ENCODE measurements around the gene ADCY9. TPM values are rescaled to one million over a fixed set of nuclear protein-coding genes. Genes with fewer than 3 reads are reported as not detected.

ADCY9 gene
- total RNA-seq, 2 donors from 2014 or later, result 27.2 to 32.7 TPM

DNA sequence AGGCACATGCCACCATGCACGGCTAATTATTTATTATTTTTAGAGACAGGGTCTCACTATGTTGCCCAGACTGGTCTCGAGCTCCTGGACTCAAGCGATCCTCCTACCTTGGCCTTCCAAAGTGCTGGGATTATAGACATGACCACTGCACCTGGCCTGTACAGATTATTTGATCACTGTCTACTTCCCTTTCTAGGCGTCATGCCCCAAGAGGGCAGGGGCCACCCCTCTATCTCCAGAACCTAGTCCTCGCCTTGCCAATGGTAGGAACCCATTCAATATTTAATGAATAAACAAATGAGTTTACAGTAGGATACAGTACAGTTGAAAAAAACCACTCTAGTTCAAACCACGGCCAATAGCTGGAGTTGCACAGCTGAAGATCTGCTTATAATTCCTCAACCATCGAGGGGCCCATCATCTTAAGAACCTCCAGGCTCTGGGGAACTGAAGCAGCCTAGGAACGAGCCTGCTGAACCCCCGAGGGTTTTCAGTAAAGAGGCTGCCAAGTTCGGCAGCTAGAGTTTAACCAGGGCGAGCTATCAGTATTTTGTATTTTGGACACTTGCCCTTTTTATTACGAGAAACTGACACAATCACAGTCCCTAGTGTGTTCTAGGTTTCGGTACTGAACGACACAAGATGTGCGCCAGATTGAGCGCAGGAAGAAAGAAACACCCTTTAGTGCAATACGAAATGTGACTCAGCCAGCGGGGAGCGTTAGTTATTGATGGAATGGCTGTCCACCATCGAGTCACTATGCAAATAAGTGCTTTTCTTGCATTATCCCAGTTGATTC lies 14.6 kb downstream of the ADCY9 start:
- intact Hi-C loops (cut with DNase I, micrococcal nuclease), result no loop called here
- no peak for DNase-seq
- ATAC-seq, result no peak

DNA sequence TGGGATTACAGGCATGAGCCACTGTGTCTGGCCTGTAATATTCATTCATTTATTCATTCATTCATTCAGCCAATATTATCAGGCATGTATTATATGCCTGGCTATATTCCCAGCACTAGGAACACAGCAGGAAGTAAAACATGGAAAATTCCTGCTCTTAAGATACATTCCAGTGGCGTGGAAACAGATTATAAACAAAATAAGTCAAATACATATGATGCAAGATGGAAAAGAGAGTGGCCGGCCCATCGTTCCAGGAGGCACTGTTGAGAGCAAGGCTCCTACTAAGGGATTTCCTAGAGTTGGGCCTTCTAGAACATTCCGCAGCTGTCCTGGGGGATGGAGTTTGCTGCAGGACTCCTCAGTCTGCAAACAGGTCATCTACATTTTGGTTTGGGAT lies 17.7 kb downstream of the ADCY9 start:
- no peak for DNase-seq
- ATAC-seq, result peak; percentile 36
- intact Hi-C loops (cut with DNase I, micrococcal nuclease), result no loop called here

DNA sequence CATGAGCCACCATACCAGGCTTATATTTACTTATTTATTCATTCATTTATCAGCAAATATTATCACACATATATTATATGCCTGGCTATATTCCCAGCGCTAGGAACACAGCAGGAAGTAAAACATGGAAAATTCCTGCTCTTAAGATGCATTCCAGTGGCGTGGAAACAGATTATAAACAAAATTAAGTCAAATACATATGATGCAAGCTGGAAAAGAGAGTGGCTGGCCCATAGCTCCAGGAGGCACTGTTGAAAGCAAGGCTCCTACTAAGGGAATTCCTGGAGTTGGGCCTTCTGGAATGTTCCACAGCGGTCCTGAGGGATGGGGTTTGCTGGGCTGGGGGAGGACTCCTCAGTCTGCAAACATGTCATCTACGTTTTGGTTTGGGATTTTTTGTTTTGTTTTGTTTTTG lies 18.4 kb downstream of the ADCY9 start:
- no peak for DNase-seq
- intact Hi-C loops (cut with DNase I, micrococcal nuclease), result no loop called here
- ATAC-seq, result peak; percentile 28

DNA sequence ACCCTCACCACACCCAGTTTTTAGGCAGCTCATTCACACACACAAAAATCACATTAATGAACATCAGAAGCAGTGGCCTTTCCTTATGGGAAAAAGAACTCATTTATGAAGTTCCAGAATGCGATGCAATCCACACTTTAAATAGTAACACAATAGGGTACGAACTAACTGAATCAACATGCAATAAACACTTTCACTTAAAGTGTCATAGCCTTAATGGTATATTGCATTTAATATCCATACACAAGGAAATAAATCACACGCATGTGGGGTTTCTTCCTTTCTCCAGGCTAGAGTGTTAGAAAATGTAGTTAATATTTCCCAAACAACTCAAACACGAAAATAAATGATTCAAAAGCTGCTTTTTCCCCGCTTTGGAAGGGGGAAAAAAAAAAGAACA lies 19.7 kb downstream of the ADCY9 start:
- DNase-seq, result no peak
- ATAC-seq, result peak; percentile 40
- intact Hi-C loops (cut with DNase I, micrococcal nuclease), result no loop called here

DNA sequence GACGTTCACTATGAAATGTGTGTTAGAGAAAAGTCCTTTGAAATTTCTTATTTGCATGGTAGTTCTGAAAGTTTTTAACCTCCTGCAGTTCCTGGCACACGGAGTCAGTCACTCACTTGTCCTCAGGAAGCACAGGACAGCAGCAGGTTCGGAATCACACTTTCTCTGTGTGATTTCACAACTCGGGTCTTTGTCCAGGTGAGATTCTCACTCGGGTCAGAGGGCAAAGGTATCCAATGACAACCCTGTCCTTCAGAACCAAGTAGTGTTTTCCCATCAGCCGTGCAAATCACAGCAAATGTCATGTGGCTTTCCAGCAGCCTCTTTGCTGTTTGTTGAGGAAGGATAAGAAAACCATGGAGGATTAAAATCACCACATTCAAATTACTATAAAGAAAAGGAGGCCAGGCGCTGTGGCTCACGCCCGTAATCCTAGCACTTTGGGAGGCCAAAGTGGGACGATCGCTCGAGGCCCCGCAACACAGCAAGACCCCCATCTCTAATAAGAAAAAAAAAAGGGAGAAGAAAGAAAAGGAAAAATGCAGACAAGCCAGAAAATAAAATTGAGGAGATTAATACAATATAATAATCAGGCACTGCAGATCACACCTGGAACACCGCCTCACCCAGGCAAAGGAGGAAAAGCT lies 22.0 kb downstream of the ADCY9 start:
- no peak for ATAC-seq
- intact Hi-C loops (cut with DNase I, micrococcal nuclease), result no loop called here
- no peak for DNase-seq

DNA sequence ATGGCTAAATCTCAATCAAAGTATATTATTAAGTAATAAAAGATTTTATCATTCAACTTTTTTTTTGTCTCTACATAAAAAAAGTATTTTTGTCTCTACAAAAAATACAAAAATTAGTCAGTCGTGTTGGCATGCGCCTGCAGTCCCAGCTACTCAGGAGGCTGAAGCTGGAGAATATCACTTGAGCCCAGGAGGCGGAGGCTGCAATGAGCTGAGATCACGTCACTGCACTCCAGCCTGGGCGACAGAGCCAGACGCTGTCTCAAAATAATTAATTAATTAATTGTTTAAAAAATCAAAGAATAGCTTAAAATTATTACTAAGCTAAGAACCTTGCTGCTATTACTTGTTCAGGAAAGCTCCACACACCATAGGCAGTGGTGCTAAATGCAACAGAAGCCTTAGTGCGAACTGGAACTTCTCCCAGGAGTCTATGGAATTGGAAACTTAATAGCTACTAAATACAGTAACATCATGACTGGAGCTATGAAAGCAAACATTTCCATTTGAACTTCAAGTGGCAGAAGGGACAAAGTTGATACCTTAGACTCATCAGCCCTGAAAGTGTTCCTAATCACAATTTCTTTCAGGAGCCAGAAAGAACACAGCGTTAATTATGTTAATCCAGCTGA lies 22.6 kb downstream of the ADCY9 start:
- no peak for DNase-seq
- no peak for ATAC-seq
- intact Hi-C loops (cut with DNase I, micrococcal nuclease), result no loop called here

DNA sequence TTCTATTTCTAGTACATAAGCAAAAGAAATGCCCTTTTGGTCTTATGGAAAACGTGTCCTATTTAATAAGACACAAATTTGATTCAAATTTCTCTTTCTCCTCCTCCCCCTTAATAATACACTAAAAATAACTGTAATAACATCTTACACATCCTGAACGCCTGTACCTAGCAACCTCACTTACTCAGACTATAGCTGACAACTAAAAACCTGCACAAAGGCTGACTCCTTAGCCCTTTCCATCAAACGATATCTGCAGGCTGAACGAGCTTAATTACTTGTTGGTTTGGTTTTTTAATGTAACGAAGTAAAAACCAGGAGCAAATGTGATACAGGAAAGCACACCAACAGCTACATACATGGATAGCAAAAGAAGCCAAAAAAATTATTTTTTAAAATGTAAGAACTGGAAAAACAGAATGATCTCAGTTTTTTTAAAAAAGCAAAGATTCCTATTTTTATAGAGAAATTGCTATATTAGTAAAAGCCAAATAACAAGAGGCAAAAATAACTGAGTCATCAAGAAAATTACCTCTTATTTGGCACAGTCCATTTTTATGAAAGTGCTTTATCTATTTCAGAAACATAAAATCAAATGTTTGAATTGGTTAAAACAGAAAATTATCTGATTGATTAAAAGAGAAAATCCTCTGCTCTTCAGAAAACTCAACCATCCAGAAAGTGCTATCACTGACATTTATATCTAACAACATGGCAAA lies 23.5 kb downstream of the ADCY9 start:
- intact Hi-C loops (cut with DNase I, micrococcal nuclease), result no loop called here
- DNase-seq (no peak), ATAC-seq (no peak)

DNA sequence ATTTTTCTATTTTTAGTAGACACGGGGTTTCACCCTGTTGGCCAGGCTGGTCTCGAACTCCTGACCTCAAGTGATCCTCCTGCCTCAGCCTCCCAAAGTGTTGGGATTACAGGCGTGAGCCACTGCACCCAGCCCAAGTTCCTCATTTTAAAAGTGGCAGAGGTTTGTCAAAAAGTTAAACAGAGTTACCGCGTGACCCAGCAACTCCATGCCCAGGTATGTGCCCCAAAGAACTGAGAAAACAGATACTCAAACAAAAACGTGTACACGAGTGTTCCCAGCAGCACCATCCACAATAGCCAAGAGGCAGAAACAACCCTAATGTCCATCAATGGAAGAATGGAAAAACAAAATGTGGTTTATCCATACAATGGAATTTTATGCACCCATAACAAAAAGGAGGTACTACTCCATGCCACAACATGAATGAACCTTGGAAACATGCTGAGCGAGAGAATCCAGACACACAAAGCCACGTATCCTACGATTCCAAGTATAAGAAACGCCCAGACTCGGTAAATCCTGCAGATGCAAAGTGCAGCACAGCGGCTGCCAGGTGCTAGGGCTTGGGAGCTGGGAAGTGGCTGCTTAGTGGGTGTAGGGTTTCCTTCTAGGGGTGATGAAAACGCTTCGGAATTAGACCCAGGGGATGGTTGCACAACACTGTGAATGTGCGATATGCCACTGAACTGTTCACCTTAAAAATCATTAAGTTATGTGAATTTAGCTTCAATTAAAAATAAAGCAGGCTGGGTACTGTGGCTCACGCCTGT lies 24.8 kb downstream of the ADCY9 start:
- ATAC-seq, result no peak
- no peak for DNase-seq
- intact Hi-C loops (cut with DNase I, micrococcal nuclease), result no loop called here

DNA sequence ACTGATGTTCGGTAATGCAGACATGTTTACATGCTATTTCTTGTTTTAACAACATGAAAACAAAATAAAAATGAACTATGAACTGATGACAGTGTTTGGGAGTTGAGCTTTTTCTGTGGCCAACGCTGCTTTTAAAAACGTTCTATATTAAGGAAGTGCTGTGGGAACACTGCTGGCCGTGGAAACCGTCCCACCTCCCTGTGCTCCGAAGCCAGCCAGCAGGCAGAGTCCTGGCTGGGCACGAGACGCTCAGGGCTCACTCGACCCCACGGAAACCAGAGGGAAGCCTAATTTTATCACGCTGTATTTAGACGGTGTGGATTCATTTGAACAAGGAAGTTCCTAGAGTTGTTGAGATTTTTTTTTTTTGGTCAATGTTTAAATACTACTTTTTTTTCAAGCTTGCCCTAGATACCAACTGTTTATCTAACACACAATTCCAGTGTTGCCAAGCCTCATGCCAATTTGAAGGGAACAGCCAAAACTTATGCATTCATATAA lies 25.8 kb downstream of the ADCY9 start:
- ATAC-seq (peak; percentile 74), DNase-seq (peak in 1 of 2 donors; percentile 53)
- intact Hi-C loops (cut with DNase I, micrococcal nuclease), result no loop called here

DNA sequence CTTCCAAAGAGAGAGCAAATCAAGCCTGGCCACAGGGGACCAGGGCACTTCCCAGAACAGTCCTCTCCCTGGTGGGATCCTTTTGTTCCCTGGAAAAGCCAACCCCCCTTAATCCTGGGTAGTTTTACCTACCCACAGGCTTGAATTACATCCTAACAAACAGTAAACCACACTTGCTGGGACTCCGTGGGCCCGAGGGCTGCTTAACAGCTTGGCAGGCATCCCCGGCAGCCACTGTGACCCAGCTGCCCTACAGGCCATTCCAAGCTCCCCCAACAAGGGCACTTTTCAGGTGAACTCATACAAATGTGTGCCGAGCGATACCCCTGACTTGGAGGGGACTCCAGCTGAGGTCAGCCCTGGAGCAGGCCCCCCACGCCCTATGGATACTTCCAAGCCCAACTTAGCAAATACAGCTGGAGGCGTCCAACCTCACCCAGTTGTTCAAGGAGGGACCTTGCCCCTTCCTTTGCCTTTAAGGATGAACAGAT lies 26.4 kb downstream of the ADCY9 start:
- intact Hi-C loops (cut with DNase I, micrococcal nuclease), result no loop called here
- ATAC-seq, result peak; percentile 85
- DNase-seq, result peak; percentile 36 to 47

DNA sequence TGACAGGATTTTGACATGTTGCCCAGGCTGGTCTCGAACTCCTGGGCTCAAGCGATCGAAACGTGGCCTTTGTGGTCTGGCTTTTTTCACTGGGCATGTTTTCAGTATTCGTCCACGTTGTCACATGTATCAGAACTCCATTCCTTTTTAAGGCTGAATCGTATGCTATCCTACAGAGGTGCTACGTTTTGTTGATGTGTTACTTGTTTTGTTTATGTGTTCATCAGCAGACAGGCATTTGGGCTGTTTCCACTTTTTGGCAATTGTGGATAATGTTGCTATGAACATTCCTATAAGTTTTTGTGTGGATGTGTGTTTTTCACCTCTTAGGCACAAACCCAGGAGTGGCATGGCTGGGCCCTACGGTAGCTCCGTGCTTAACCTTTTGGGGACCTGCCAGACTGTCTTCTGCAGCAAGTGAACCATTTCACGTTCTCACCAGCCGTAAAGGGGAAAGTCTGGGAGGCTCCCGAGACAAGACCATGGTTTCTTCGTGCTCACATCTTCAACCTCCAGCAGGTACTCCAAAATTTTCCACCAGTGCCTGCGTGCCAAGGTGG lies 26.9 kb downstream of the ADCY9 start:
- intact Hi-C loops (cut with DNase I, micrococcal nuclease), result no loop called here
- ATAC-seq (no peak), DNase-seq (no peak)

DNA sequence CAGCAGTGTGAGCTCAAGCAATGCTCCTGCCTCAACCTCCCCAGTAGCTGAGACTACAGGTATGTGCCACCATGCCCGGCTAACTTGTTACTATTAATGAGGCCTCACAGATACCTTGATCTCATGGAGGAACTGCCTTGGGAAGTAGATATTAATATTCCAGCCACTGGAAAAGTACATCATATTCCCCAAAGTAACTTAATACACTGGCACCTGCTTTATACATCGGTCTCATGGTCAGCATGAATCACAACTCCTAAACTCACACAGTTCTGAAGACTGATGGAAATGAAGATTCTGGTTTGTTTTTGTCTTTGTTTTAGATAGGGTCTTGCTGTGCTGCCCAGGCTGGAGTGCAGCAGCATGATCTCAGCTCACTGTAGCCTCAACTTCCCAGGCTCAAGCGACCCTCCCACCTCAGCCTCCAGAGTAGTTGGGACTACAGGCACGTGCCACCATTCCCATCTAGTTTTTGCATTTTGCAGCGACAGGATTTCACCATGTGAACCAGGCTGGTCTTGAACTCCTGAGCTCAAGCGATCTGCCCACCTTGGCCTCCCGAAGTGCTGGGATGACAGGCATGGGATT lies 28.2 kb downstream of the ADCY9 start:
- intact Hi-C loops (cut with DNase I, micrococcal nuclease), result no loop called here
- DNase-seq, result no peak
- no peak for ATAC-seq

DNA sequence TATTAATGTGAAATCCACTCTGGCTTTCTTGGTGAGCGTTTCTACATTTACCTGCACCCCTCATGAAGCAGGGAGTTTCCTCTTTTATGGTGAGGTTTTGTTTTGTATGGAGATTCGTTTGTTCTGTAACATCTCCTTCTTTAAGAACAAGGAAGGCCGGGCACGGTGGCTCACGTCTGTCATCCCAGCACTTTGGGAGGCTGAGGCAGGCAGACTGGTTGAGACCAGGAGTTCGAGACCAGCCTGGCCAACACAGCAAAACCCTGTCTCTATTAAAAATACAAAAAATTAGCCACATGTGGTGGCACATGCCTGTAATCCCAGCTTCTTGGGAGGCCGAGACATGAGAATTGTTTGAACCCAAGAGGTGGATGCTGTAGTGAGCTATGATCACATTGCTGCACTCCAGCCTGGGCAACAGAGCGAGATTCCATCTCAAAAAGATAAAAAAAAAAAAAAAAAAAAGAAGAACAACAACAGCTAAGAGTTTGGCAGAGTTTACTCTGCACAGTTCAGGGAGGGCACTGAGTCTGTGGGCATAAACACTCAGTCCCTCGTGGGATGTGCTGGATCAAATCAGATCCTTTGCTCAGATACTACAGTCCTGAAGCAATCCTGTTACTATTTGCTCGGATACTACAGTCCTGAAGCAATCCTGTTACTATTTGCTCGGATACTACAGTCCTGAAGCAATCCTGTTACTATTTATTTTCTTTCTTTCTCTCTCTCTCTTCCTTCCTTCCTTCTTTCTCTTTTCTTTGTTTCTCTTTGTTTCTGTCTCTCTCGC lies 28.9 kb downstream of the ADCY9 start:
- ATAC-seq (no peak), DNase-seq (no peak)
- intact Hi-C loops (cut with DNase I, micrococcal nuclease), result no loop called here

DNA sequence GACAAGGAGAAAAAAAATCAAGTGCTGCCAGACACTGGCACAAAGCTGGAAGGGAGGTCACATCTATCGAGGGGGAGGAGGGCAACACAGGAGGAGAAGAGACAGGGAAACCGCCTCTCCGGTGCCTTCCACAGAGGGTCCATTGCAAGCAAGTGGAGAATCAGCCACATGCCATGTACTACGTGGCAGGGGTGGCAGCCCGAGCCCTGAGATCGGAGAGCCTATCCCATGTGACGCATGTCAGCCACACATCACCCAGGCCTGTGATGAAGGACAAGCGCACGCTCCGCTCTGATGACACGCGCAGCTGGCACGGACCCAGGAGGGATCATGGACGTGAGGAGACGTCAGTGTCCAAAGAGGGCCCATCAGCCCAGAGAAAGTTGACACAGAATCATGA lies 30.1 kb downstream of the ADCY9 start:
- intact Hi-C loops (cut with DNase I, micrococcal nuclease), result no loop called here
- DNase-seq (no peak), ATAC-seq (no peak)

DNA sequence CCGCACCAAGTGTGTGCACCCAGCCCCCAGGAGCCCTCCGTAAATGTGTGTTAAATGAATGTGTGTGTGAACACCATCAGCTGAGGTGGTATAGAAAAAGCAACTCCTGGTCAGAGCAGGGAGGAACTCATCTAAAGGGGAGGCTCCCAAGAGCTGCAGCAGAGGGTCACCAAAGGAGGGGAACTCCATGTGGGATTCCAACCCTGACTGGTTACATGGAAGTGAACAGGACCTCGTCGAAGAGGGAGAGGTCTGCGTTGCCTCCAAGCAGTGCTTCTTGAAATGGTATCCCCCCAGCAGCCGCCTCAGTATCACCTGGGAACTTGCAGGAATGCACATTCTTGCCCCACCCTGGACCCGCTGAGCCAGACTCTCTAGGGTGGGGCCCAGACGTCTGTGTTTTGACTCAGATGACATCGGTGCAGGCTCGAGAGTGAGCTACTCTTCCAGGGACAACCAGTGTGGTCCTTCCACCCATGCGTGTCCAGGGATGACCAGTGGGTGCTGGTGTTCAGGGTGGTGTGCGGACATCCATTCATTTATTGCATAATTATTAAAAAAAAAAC lies 30.8 kb downstream of the ADCY9 start:
- intact Hi-C loops (cut with DNase I, micrococcal nuclease), result no loop called here
- no peak for DNase-seq
- no peak for ATAC-seq

DNA sequence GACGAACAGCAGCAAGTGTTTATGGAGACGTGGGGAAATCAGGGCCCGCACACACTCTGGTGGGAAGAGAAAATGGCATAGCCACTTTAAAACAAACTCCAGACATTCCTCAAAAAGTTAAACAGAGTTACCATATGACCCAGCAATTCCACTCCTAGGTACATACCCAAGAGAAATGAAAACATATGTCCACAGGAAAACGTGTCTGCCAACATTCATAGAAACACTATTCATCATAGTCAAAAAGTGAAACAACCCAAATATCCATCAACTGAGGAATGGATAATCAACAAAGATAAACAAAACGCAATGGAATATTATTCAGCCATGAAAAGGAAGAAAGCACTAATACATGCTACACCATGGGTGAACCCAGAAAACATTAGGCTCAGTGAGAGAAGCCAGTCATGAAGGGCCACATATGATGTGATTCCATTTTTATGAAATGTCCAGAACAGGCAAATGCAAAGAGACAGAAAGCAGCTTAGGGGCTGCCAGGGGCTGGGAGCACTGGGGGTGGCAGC lies 32.8 kb downstream of the ADCY9 start:
- no peak for ATAC-seq
- DNase-seq, result no peak
- intact Hi-C loops (cut with DNase I, micrococcal nuclease), result no loop called here
